Panc1 (cell line): ENCODE measurements around the gene H1-8. TPM values are rescaled to one million over a fixed set of nuclear protein-coding genes. Genes with fewer than 3 reads are reported as not detected.
A peak's percentile ranks its signal among the peaks of the same experiment; 100 is the strongest.

Experiments
- ATAC-seq: fragments of 200-7000 bp; cut with Tn5 transposase; 2 replicates; pipeline ENCODE4 v1.9.1; 2020; ENCODE audit warnings: mild to moderate bottlenecking, moderate library complexity
- BruUV-seq: library from RNA; stranded (reverse); fragments of 400-500 nt; replicated peaks from 2 replicates; lab custom pipeline; 2021; lab: Mats Ljungman, UMichigan
- CTCF ChIA-PET: fragments of 300-600 bp; sonication (Branson Sonifier 250); formaldehyde crosslinking; loops from one replicate; lab custom pipeline; 2022; ENCODE audit warnings: antibody characterized with exemption; lab: Charles Lee
- POLR2A ChIA-PET: fragments of 300-600 bp; sonication (Branson Sonifier 250); formaldehyde crosslinking; loops from one replicate; lab custom pipeline; 2022; ENCODE audit warnings: antibody characterized with exemption; lab: Charles Lee
- DNase-seq: peaks from one replicate; pipeline ENCODE4 v3.0.0-alpha.2; 2010; ENCODE audit warnings: low read depth, low spot score
- H3K27ac ChIP-seq: 2 replicates; pipeline ENCODE4 v1.5.1; 2011; ENCODE audit warnings: mild to moderate bottlenecking, low read length, inconsistent platforms
- H3K27me3 ChIP-seq: fragments of 200-500 bp; sonication (Bioruptor generic); 2 replicates; pipeline ENCODE4 v1.6.0; 2014; ENCODE audit warnings: low read length, inconsistent platforms; ENCODE audit not compliant: control insufficient read depth, insufficient read depth
- H3K36me3 ChIP-seq: fragments of 200-500 bp; sonication (Bioruptor generic); 2 replicates; pipeline ENCODE4 v1.5.1; 2014; ENCODE audit warnings: inconsistent platforms, mild to moderate bottlenecking, low read length, moderate library complexity; ENCODE audit not compliant: control insufficient read depth, insufficient read depth
- H3K4me1 ChIP-seq: 2 replicates; pipeline ENCODE4 v1.5.1; 2011; ENCODE audit warnings: inconsistent platforms, mild to moderate bottlenecking, low read length, moderate library complexity; ENCODE audit not compliant: control insufficient read depth, insufficient read depth
- H3K4me3 ChIP-seq, 2 experiments: 2 replicates each; pipeline ENCODE4 v1.5.1; 2011 to 2012; ENCODE audit warnings: low read depth in 2 of 2, low read length in 2 of 2, mild to moderate bottlenecking in 2 of 2, inconsistent platforms in 1 of 2, moderate library complexity in 1 of 2
- H3K9me3 ChIP-seq: fragments of 200-500 bp; sonication (Bioruptor generic); 2 replicates; pipeline ENCODE4 v1.5.1; 2014; ENCODE audit warnings: low read depth, mild to moderate bottlenecking, inconsistent platforms, low read length, moderate library complexity; ENCODE audit not compliant: control insufficient read depth, insufficient read depth
- POLR2AphosphoS5 ChIP-seq: IDR thresholded peaks from 2 replicates; pipeline ENCODE4 v1.6.1; 2012; ENCODE audit warnings: mild to moderate bottlenecking, low read depth, low read length, moderate library complexity
- SIN3A ChIP-seq: IDR thresholded peaks from 2 replicates; pipeline ENCODE4 v1.6.1; 2012; ENCODE audit warnings: low read depth, mild to moderate bottlenecking, low read length, moderate library complexity, borderline replicate concordance; ENCODE audit not compliant: insufficient read depth
- TCF7L2 ChIP-seq: IDR thresholded peaks from 2 replicates; pipeline ENCODE4 v1.6.1; 2011; ENCODE audit warnings: mild to moderate bottlenecking, low read depth, low read length, inconsistent platforms
- in situ Hi-C: cut with HindIII; loops from 2 replicates; pipeline ENCODE4 v1.10.0; 2016; ENCODE audit warnings: low sequenced_read_pairs, low pct_unique_long_range_greater_than_20kb
- intact Hi-C: fragments of 100-400 bp; cut with micrococcal nuclease; formaldehyde crosslinking; loops from one replicate; pipeline ENCODE4 v1.10.0; 2022; ENCODE audit not compliant: unreplicated experiment
- total RNA-seq: library from RNA; stranded (reverse); gene quantifications from one replicate; pipeline ENCODE4 v1.2.1, GENCODE V29; 2021; ENCODE audit not compliant: unreplicated experiment
- TF ChIP-seq, protein P1 (sequence below), 2 experiments: IDR thresholded peaks; 2 replicates each; pipeline ENCODE4 v1.6.1; 2011 to 2012; ENCODE audit warnings: low read depth in 2 of 2, control low read depth in 1 of 2, low read length in 1 of 2, mild to moderate bottlenecking in 1 of 2, moderate library complexity in 1 of 2; ENCODE audit not compliant: insufficient read depth in 1 of 2
- TF ChIP-seq, protein P2 (sequence below): fragments of 450-650 bp; IDR thresholded peaks from 2 replicates; pipeline ENCODE4 v1.5.1; 2017; ENCODE audit warnings: mild to moderate bottlenecking

The H1-8 gene
- total RNA-seq, 1 experiment from 2014 or later: not detected

DNA sequence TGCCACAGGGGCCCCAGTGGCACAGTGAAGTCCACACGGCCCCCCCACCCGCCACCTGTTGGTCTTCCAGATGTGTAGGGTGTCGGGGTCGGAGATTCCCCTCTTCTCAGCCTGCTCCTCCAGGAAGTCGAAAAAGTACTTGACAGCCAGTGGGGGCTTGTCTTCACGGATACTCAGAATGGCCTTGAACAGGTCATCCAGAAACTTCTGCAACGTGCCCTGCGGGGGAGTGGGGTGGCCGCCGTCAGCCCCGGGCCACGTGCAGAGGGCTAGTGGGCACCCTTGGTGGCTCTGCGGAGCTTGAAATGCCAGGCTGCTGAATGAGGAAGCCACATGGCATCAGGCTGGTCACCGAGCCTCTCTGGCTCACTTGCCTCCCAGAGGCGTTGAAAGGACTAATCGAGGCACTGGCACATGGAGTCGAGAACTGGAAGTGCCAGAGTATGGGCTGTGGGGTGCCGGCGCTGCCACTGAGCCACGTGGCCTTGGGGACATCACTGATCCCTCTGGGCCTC is 16.6 kb downstream of the H1-8 start:
- ATAC-seq: no peak
- TF ChIP-seq POLR2AphosphoS5 (no peak), SIN3A (no peak), TCF7L2 (no peak)
- TF ChIP-seq, protein P1, sequence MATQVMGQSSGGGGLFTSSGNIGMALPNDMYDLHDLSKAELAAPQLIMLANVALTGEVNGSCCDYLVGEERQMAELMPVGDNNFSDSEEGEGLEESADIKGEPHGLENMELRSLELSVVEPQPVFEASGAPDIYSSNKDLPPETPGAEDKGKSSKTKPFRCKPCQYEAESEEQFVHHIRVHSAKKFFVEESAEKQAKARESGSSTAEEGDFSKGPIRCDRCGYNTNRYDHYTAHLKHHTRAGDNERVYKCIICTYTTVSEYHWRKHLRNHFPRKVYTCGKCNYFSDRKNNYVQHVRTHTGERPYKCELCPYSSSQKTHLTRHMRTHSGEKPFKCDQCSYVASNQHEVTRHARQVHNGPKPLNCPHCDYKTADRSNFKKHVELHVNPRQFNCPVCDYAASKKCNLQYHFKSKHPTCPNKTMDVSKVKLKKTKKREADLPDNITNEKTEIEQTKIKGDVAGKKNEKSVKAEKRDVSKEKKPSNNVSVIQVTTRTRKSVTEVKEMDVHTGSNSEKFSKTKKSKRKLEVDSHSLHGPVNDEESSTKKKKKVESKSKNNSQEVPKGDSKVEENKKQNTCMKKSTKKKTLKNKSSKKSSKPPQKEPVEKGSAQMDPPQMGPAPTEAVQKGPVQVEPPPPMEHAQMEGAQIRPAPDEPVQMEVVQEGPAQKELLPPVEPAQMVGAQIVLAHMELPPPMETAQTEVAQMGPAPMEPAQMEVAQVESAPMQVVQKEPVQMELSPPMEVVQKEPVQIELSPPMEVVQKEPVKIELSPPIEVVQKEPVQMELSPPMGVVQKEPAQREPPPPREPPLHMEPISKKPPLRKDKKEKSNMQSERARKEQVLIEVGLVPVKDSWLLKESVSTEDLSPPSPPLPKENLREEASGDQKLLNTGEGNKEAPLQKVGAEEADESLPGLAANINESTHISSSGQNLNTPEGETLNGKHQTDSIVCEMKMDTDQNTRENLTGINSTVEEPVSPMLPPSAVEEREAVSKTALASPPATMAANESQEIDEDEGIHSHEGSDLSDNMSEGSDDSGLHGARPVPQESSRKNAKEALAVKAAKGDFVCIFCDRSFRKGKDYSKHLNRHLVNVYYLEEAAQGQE (IDR thresholded peaks at IDR 0.05; ENCODE audit: insufficient read depth in 1 of 2, low read depth in 2 of 2, low read length in 1 of 2): no peak
- TF ChIP-seq, protein P2, sequence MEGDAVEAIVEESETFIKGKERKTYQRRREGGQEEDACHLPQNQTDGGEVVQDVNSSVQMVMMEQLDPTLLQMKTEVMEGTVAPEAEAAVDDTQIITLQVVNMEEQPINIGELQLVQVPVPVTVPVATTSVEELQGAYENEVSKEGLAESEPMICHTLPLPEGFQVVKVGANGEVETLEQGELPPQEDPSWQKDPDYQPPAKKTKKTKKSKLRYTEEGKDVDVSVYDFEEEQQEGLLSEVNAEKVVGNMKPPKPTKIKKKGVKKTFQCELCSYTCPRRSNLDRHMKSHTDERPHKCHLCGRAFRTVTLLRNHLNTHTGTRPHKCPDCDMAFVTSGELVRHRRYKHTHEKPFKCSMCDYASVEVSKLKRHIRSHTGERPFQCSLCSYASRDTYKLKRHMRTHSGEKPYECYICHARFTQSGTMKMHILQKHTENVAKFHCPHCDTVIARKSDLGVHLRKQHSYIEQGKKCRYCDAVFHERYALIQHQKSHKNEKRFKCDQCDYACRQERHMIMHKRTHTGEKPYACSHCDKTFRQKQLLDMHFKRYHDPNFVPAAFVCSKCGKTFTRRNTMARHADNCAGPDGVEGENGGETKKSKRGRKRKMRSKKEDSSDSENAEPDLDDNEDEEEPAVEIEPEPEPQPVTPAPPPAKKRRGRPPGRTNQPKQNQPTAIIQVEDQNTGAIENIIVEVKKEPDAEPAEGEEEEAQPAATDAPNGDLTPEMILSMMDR: no peak
- POLR2A ChIA-PET: no interaction called here
- in situ Hi-C loops: no loop called here
- no peak overlapping the region for H3K27ac ChIP-seq
- no peaks in the 10 kb centered on the region for H3K27me3 ChIP-seq
- CTCF ChIA-PET: no interaction called here
- peaks cover 20% of the 10 kb centered on the region for H3K4me1 ChIP-seq
- intact Hi-C loops: loop anchor here (5.0 kb wide), 1 partner anchor 67 kb away; no protein-coding TSS in a partner anchor
- DNase-seq: no peak
- no peak overlapping the region for H3K4me3 ChIP-seq
- peaks cover 7% of the 10 kb centered on the region for H3K36me3 ChIP-seq
- H3K9me3 ChIP-seq: no peaks in the 10 kb centered on the region
- BruUV-seq: no TSS peak

DNA sequence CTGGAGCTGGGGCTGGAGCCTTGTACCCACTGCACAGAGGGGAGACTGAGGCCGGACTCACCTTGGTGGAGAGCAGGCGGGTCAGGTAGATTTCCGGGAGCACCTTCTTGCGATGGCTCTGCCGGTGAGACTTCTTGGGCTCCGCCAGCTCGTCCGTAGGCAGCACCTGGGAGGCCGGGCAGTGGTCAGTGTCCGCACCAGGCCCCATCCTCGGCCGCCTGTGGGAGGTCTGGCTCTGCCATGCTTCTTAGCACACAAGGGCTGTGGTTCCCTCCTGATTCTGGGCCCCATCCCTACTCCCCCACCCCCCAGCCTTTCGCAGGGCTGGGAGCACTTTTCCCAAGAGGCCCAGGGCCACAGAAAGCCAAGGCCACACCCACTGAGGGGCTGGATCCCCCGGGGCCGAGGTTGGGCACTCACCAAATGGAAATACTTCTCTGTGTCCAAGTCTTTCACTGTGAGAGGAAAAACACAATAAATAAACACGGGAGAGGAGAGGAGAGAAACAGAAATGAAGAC is 17.4 kb downstream of the H1-8 start:
- peaks cover 20% of the 10 kb centered on the region for H3K4me1 ChIP-seq
- H3K9me3 ChIP-seq: no peaks in the 10 kb centered on the region
- TF ChIP-seq SIN3A (no peak), POLR2AphosphoS5 (no peak), TCF7L2 (no peak)
- TF ChIP-seq, protein P2: no peak
- TF ChIP-seq, protein P1 (IDR thresholded peaks at IDR 0.05; ENCODE audit: insufficient read depth in 1 of 2, low read depth in 2 of 2, low read length in 1 of 2): no peak
- intact Hi-C loops: no loop called here
- ChIA-PET CTCF (interaction anchor here (1.3 kb wide), 1 partner anchor 177 kb away, joined by 5 read pairs; no protein-coding TSS in a partner anchor), POLR2A (no interaction called here)
- in situ Hi-C loops: no loop called here
- peak overlapping the region; percentile 11; the same call in 1 of the 2 replicates for H3K27ac ChIP-seq
- no peak overlapping the region for H3K4me3 ChIP-seq
- BruUV-seq: no TSS peak
- H3K27me3 ChIP-seq: no peaks in the 10 kb centered on the region
- peaks cover 9% of the 10 kb centered on the region for H3K36me3 ChIP-seq
- ATAC-seq (no peak), DNase-seq (no peak)
